ENCODE data around the gene FASN. TPM values are rescaled to one million over a fixed set of nuclear protein-coding genes. Genes with fewer than 3 reads are reported as not detected.

Gene FASN
- total RNA-seq, 1 donor from 2014 or later = 452 TPM

GRCh38 chr17:82113422-82113821, 15.4 kb upstream of the FASN start:
- H3K9me3 Mint-ChIP-seq = no peaks in the 10 kb centered on the region
- H3K36me3 Mint-ChIP-seq (ENCODE audit: low read depth) = peaks cover 2% of the 10 kb centered on the region
- H3K27ac Mint-ChIP-seq = no peak overlapping the region
- no peaks in the 10 kb centered on the region for H3K27me3 Mint-ChIP-seq
- H3K4me1 Mint-ChIP-seq = peaks cover 5% of the 10 kb centered on the region
- no peak for DNase-seq
- intact Hi-C loops (cut with micrococcal nuclease) = no loop called here
- no peak overlapping the region for H3K4me3 Mint-ChIP-seq

GRCh38 chr17:82112914-82113311, 14.9 kb upstream of the FASN start:
- intact Hi-C loops (cut with micrococcal nuclease) = no loop called here
- no peak overlapping the region for H3K27ac Mint-ChIP-seq

GRCh38 chr17:82112181-82112913, 14.3 kb upstream of the FASN start:
- Mint-ChIP-seq H3K27ac (no peak overlapping the region), H3K9me3 (no peaks in the 10 kb centered on the region), H3K27me3 (no peaks in the 10 kb centered on the region), H3K4me1 (peaks cover 6% of the 10 kb centered on the region), H3K4me3 (no peak overlapping the region), H3K36me3 (ENCODE audit: low read depth) (peaks cover 3% of the 10 kb centered on the region)
- intact Hi-C loops (cut with micrococcal nuclease) = no loop called here
- DNase-seq = no peak

More at GRCh38 chr17:82112914-82113311, 14.9 kb upstream of the FASN start:
- Mint-ChIP-seq H3K27me3 (no peaks in the 10 kb centered on the region), H3K4me1 (peaks cover 6% of the 10 kb centered on the region), H3K9me3 (no peaks in the 10 kb centered on the region), H3K4me3 (no peak overlapping the region), H3K36me3 (ENCODE audit: low read depth) (peaks cover 3% of the 10 kb centered on the region)
- DNase-seq = no peak

- Mint-ChIP-seq H3K27me3 (no peaks in the 10 kb centered on the region), H3K4me3 (no peak overlapping the region), H3K27ac (no peak overlapping the region), H3K36me3 (ENCODE audit: low read depth) (peaks cover 3% of the 10 kb centered on the region), H3K4me1 (peaks cover 15% of the 10 kb centered on the region), H3K9me3 (no peaks in the 10 kb centered on the region)
- DNase-seq = peak; percentile 66
- intact Hi-C loops (cut with micrococcal nuclease) = no loop called here
These were observed 12.3 kb upstream of the FASN start for GRCh38 chr17:82110298-82110697.

GRCh38 chr17:82108961-82109475, 11.0 kb upstream of the FASN start:
- Mint-ChIP-seq H3K36me3 (ENCODE audit: low read depth) (peaks cover 3% of the 10 kb centered on the region), H3K27ac (peak overlapping the region; percentile 29), H3K9me3 (no peaks in the 10 kb centered on the region), H3K4me1 (peaks cover 17% of the 10 kb centered on the region), H3K27me3 (no peaks in the 10 kb centered on the region), H3K4me3 (no peak overlapping the region)
- intact Hi-C loops (cut with micrococcal nuclease) = no loop called here
- DNase-seq = no peak

GRCh38 chr17:82108496-82108945, 10.5 kb upstream of the FASN start:
- intact Hi-C loops (cut with micrococcal nuclease) = no loop called here
- Mint-ChIP-seq H3K4me3 (no peak overlapping the region), H3K36me3 (ENCODE audit: low read depth) (peaks cover 3% of the 10 kb centered on the region), H3K4me1 (peaks cover 17% of the 10 kb centered on the region), H3K27me3 (no peaks in the 10 kb centered on the region), H3K9me3 (no peaks in the 10 kb centered on the region), H3K27ac (peak overlapping the region; percentile 29)
- no peak for DNase-seq

GRCh38 chr17:82108038-82108437, 10.0 kb upstream of the FASN start:
- no peak overlapping the region for H3K4me3 Mint-ChIP-seq
- H3K27ac Mint-ChIP-seq = no peak overlapping the region
- H3K4me1 Mint-ChIP-seq = peaks cover 17% of the 10 kb centered on the region
- no peak for DNase-seq
- H3K9me3 Mint-ChIP-seq = no peaks in the 10 kb centered on the region
- no peaks in the 10 kb centered on the region for H3K27me3 Mint-ChIP-seq
- intact Hi-C loops (cut with micrococcal nuclease) = no loop called here
- peaks cover 3% of the 10 kb centered on the region for H3K36me3 Mint-ChIP-seq (ENCODE audit: low read depth)

GRCh38 chr17:82107341-82107860, 9.4 kb upstream of the FASN start:
- no peak overlapping the region for H3K27ac Mint-ChIP-seq
- no peaks in the 10 kb centered on the region for H3K9me3 Mint-ChIP-seq
- no peak overlapping the region for H3K4me3 Mint-ChIP-seq
- intact Hi-C loops (cut with micrococcal nuclease) = no loop called here
- peak; percentile 61 for DNase-seq
- peaks cover 3% of the 10 kb centered on the region for H3K36me3 Mint-ChIP-seq (ENCODE audit: low read depth)
- H3K27me3 Mint-ChIP-seq = no peaks in the 10 kb centered on the region
- peaks cover 17% of the 10 kb centered on the region for H3K4me1 Mint-ChIP-seq

- intact Hi-C loops (cut with micrococcal nuclease) = no loop called here
- peaks cover 17% of the 10 kb centered on the region for H3K4me1 Mint-ChIP-seq
- H3K9me3 Mint-ChIP-seq = no peaks in the 10 kb centered on the region
- no peaks in the 10 kb centered on the region for H3K27me3 Mint-ChIP-seq
- no peak for DNase-seq
- peaks cover 3% of the 10 kb centered on the region for H3K36me3 Mint-ChIP-seq (ENCODE audit: low read depth)
- peak overlapping the region; percentile 95 for H3K27ac Mint-ChIP-seq
- H3K4me3 Mint-ChIP-seq = peak overlapping the region; percentile 93
These were observed 8.8 kb upstream of the FASN start for GRCh38 chr17:82106688-82107305.

- peaks cover 5% of the 10 kb centered on the region for H3K36me3 Mint-ChIP-seq (ENCODE audit: low read depth)
- no peaks in the 10 kb centered on the region for H3K27me3 Mint-ChIP-seq
- intact Hi-C loops (cut with micrococcal nuclease) = no loop called here
- peak; percentile 90 for DNase-seq
- peaks cover 17% of the 10 kb centered on the region for H3K4me1 Mint-ChIP-seq
- no peaks in the 10 kb centered on the region for H3K9me3 Mint-ChIP-seq
- peak overlapping the region; percentile 93 for H3K4me3 Mint-ChIP-seq
- peak overlapping the region; percentile 95 for H3K27ac Mint-ChIP-seq
These were observed 8.0 kb upstream of the FASN start for GRCh38 chr17:82105882-82106687.

GRCh38 chr17:82105417-82105881, 7.4 kb upstream of the FASN start:
- H3K9me3 Mint-ChIP-seq = no peaks in the 10 kb centered on the region
- H3K4me3 Mint-ChIP-seq = peak overlapping the region; percentile 93
- intact Hi-C loops (cut with micrococcal nuclease) = no loop called here
- peaks cover 17% of the 10 kb centered on the region for H3K4me1 Mint-ChIP-seq
- peaks cover 5% of the 10 kb centered on the region for H3K36me3 Mint-ChIP-seq (ENCODE audit: low read depth)
- peak overlapping the region; percentile 95 for H3K27ac Mint-ChIP-seq
- H3K27me3 Mint-ChIP-seq = no peaks in the 10 kb centered on the region
- DNase-seq = no peak

- Mint-ChIP-seq H3K27ac (peak overlapping the region; percentile 45), H3K9me3 (no peaks in the 10 kb centered on the region), H3K27me3 (no peaks in the 10 kb centered on the region), H3K4me3 (peak overlapping the region; percentile 93), H3K4me1 (peaks cover 22% of the 10 kb centered on the region), H3K36me3 (ENCODE audit: low read depth) (peaks cover 5% of the 10 kb centered on the region)
- intact Hi-C loops (cut with micrococcal nuclease) = no loop called here
- DNase-seq = no peak
These were observed 6.9 kb upstream of the FASN start for GRCh38 chr17:82104797-82105416.

Measured in activated CD4-positive, alpha-beta T cell treated with anti-CD3 and anti-CD28 coated beads, Interleukin-2, amount 10 ng/mL, durations not matched to agents 24 days and 14 days (primary cell).